ENCODE data around the gene CCDC85A. TPM values are rescaled to one million over a fixed set of nuclear protein-coding genes. Genes with fewer than 3 reads are reported as not detected.
A peak's percentile ranks its signal among the peaks of the same experiment; 100 is the strongest.

The CCDC85A gene
- total and polyA plus RNA-seq, 4 donors: 1.7 to 10.5 (median 6.6) TPM

DNA sequence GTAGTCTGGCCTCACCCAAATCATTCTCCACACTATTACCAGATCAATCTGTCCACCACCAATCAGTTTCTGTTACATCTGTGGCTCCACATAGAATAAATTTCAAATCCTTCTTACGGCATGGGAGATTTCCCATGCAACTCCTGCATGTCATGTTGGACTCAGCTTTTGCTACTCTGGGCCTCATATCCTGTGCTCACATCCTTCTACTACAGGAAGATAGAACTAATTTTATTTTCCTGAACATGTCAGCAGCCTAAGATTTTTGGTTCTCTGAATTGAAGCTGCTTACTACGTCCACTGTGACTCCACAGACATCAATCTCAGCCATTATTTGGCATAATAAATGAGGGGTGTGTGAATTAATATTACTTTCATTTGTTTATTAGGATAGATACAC is 181.1 kb downstream of the CCDC85A start:
- WGBS, 2 donors: 59 to 61% methylated on average over 2 of the region's 2 CpGs
- no peak overlapping the region for H3K9ac ChIP-seq (ENCODE audit: insufficient read depth in 1 of 2, low read length in 2 of 2)

GRCh38 chr2:56369316-56369715 is 185.5 kb downstream of the CCDC85A start:
- ATAC-seq (ENCODE audit: insufficient read depth, low FRiP score): no peak
- Histone ChIP-seq H3K27ac (ENCODE audit: low read depth in 1 of 2, low read length in 1 of 2) (no peak overlapping the region), H3K9me3 (ENCODE audit: control insufficient read depth in 4 of 4, insufficient read depth in 3 of 4, low read length in 3 of 4) (no peaks in the 10 kb centered on the region), H3K27me3 (ENCODE audit: control insufficient read depth in 3 of 3, insufficient read depth in 3 of 3, low read length in 2 of 3) (no peaks in the 10 kb centered on the region), H3K36me3 (ENCODE audit: control insufficient read depth in 4 of 4, insufficient read depth in 4 of 4, low read length in 4 of 4) (no peaks in the 10 kb centered on the region), H3K9ac (ENCODE audit: insufficient read depth in 1 of 2, low read length in 2 of 2) (no peak overlapping the region), H3K4me1 (ENCODE audit: control insufficient read depth in 5 of 5, insufficient read depth in 5 of 5, low read length in 5 of 5) (no peaks in the 10 kb centered on the region), H3K4me3 (no peak overlapping the region)
- no peak for DNase-seq
- 91 to 92% methylated on average over 2 of the region's 2 CpGs for WGBS, 2 donors
- no peak for TF ChIP-seq CTCF (IDR thresholded peaks at IDR 0.05; ENCODE audit: control extremely low read depth, extremely low read depth)

More for the DNA sequence above, 181.1 kb downstream of the CCDC85A start:
- ATAC-seq (ENCODE audit: insufficient read depth, low FRiP score): no peak
- DNase-seq: no peak
- H3K27ac ChIP-seq (ENCODE audit: low read depth in 1 of 2, low read length in 1 of 2): peak overlapping the region in 1 of 2 donors; percentile 9
- no peaks in the 10 kb centered on the region for H3K4me1 ChIP-seq (ENCODE audit: control insufficient read depth in 5 of 5, insufficient read depth in 5 of 5, low read length in 5 of 5)
- H3K4me3 ChIP-seq: no peak overlapping the region
- no peaks in the 10 kb centered on the region for H3K27me3 ChIP-seq (ENCODE audit: control insufficient read depth in 3 of 3, insufficient read depth in 3 of 3, low read length in 2 of 3)
- TF ChIP-seq CTCF (IDR thresholded peaks at IDR 0.05; ENCODE audit: control extremely low read depth, extremely low read depth): no peak
- H3K36me3 ChIP-seq (ENCODE audit: control insufficient read depth in 4 of 4, insufficient read depth in 4 of 4, low read length in 4 of 4): no peaks in the 10 kb centered on the region
- peaks cover 0 to 2% (median 0%) of the 10 kb centered on the region in 4 donors for H3K9me3 ChIP-seq (ENCODE audit: control insufficient read depth in 4 of 4, insufficient read depth in 3 of 4, low read length in 3 of 4)

- no peak for ATAC-seq (ENCODE audit: insufficient read depth, low FRiP score)
- H3K4me3 ChIP-seq: no peak overlapping the region
- no peaks in the 10 kb centered on the region for H3K27me3 ChIP-seq (ENCODE audit: control insufficient read depth in 3 of 3, insufficient read depth in 3 of 3, low read length in 2 of 3)
- H3K36me3 ChIP-seq (ENCODE audit: control insufficient read depth in 4 of 4, insufficient read depth in 4 of 4, low read length in 4 of 4): no peaks in the 10 kb centered on the region
- no peak overlapping the region for H3K27ac ChIP-seq (ENCODE audit: low read depth in 1 of 2, low read length in 1 of 2)
- H3K9ac ChIP-seq (ENCODE audit: insufficient read depth in 1 of 2, low read length in 2 of 2): no peak overlapping the region
- no peak for DNase-seq
- 95 to 96% methylated on average over 6 of the region's 6 CpGs for WGBS, 2 donors
- peaks cover 0 to 1% (median 0%) of the 10 kb centered on the region in 5 donors for H3K4me1 ChIP-seq (ENCODE audit: control insufficient read depth in 5 of 5, insufficient read depth in 5 of 5, low read length in 5 of 5)
- H3K9me3 ChIP-seq (ENCODE audit: control insufficient read depth in 4 of 4, insufficient read depth in 3 of 4, low read length in 3 of 4): no peaks in the 10 kb centered on the region
- no peak for TF ChIP-seq CTCF (IDR thresholded peaks at IDR 0.05; ENCODE audit: control extremely low read depth, extremely low read depth)
These were observed 188.4 kb downstream of the CCDC85A start for GRCh38 chr2:56372071-56372656.

- H3K9ac ChIP-seq (ENCODE audit: insufficient read depth in 1 of 2, low read length in 2 of 2): no peak overlapping the region
- ATAC-seq (ENCODE audit: insufficient read depth, low FRiP score) (no peak), DNase-seq (no peak)
- WGBS, 2 donors: 80 to 85% methylated on average over 1 of the region's 1 CpG
- H3K27me3 ChIP-seq (ENCODE audit: control insufficient read depth in 3 of 3, insufficient read depth in 3 of 3, low read length in 2 of 3): no peaks in the 10 kb centered on the region
- TF ChIP-seq CTCF (IDR thresholded peaks at IDR 0.05; ENCODE audit: control extremely low read depth, extremely low read depth): no peak
- H3K4me3 ChIP-seq: no peak overlapping the region
- H3K4me1 ChIP-seq (ENCODE audit: control insufficient read depth in 5 of 5, insufficient read depth in 5 of 5, low read length in 5 of 5): peaks cover 0 to 1% (median 0%) of the 10 kb centered on the region in 5 donors
- H3K9me3 ChIP-seq (ENCODE audit: control insufficient read depth in 4 of 4, insufficient read depth in 3 of 4, low read length in 3 of 4): no peaks in the 10 kb centered on the region
- no peaks in the 10 kb centered on the region for H3K36me3 ChIP-seq (ENCODE audit: control insufficient read depth in 4 of 4, insufficient read depth in 4 of 4, low read length in 4 of 4)
- no peak overlapping the region for H3K27ac ChIP-seq (ENCODE audit: low read depth in 1 of 2, low read length in 1 of 2)
These were observed 191.5 kb downstream of the CCDC85A start for GRCh38 chr2:56375251-56375650.

Measured in lung (tissue), 12 donors.